NK-92 (cell line): ENCODE results near the gene NAA38.
"Not testable (repeated sequence)": the region's sequence is repeated elsewhere in the genome, so short reads cannot be mapped to it uniquely, and the experiment has no call there.

ENCODE experiments used
- DNase-seq: peaks from one replicate; lab custom pipeline; 2025; ENCODE audit not compliant: unreplicated experiment; lab: John Stamatoyannopoulos, UW

NAA38 gene

GRCh38 chr17:7882068-7882467 is 24.7 kb upstream of the NAA38 start:
- DNase-seq, result no peak

GRCh38 chr17:7881276-7882054 is 24.1 kb upstream of the NAA38 start:
- no peak for DNase-seq

GRCh38 chr17:7880076-7880868 is 22.9 kb upstream of the NAA38 start:
- no peak for DNase-seq

GRCh38 chr17:7878234-7878633 is 20.9 kb upstream of the NAA38 start:
- no peak for DNase-seq

- DNase-seq, result no peak
Observed at GRCh38 chr17:7875804-7876370, 18.5 kb upstream of the NAA38 start.

GRCh38 chr17:7873051-7873450 is 15.7 kb upstream of the NAA38 start:
- no peak for DNase-seq

- no peak for DNase-seq
Observed at GRCh38 chr17:7867881-7868329, 10.5 kb upstream of the NAA38 start.

GRCh38 chr17:7864995-7865650 is 7.8 kb upstream of the NAA38 start:
- no peak for DNase-seq

- not testable (repeated sequence) for DNase-seq
Observed at GRCh38 chr17:7864384-7864783, 7.0 kb upstream of the NAA38 start.

GRCh38 chr17:7862692-7863437 is 5.5 kb upstream of the NAA38 start:
- DNase-seq, result no peak

- no peak for DNase-seq
Observed at GRCh38 chr17:7859028-7859427, 1.7 kb upstream of the NAA38 start.

- no peak for DNase-seq
Observed at GRCh38 chr17:7858522-7858810, 1.1 kb upstream of the NAA38 start.

- DNase-seq, result no peak
Observed at GRCh38 chr17:7857713-7858521, 558 bp upstream of the NAA38 start, which contains the start of gene CYB5D1. CYB5D1 (plus strand) TSS chr17:7858003; CDS start chr17:7858135, 132 bp downstream.

- no peak for DNase-seq
Observed at GRCh38 chr17:7856011-7856810, 1.1 kb downstream of the NAA38 start.

GRCh38 chr17:7855660-7856010 is 1.7 kb downstream of the NAA38 start:
- no peak for DNase-seq

GRCh38 chr17:7854851-7855659 is 2.3 kb downstream of the NAA38 start, which contains the start of gene TMEM88:
TMEM88 (plus strand) TSS chr17:7855066; CDS start chr17:7855075, 9 bp downstream.
- DNase-seq, result no peak

GRCh38 chr17:7854078-7854777 is 3.1 kb downstream of the NAA38 start:
- no peak for DNase-seq

- DNase-seq, result no peak
Observed at GRCh38 chr17:7853691-7854038, 3.7 kb downstream of the NAA38 start.
